Eye (tissue), 1 donor: ENCODE data around the gene CDC42SE1.

Source experiments
- DNase-seq: peaks from one replicate; pipeline ENCODE4 v3.0.0-alpha.2; 2015

Gene CDC42SE1

DNA sequence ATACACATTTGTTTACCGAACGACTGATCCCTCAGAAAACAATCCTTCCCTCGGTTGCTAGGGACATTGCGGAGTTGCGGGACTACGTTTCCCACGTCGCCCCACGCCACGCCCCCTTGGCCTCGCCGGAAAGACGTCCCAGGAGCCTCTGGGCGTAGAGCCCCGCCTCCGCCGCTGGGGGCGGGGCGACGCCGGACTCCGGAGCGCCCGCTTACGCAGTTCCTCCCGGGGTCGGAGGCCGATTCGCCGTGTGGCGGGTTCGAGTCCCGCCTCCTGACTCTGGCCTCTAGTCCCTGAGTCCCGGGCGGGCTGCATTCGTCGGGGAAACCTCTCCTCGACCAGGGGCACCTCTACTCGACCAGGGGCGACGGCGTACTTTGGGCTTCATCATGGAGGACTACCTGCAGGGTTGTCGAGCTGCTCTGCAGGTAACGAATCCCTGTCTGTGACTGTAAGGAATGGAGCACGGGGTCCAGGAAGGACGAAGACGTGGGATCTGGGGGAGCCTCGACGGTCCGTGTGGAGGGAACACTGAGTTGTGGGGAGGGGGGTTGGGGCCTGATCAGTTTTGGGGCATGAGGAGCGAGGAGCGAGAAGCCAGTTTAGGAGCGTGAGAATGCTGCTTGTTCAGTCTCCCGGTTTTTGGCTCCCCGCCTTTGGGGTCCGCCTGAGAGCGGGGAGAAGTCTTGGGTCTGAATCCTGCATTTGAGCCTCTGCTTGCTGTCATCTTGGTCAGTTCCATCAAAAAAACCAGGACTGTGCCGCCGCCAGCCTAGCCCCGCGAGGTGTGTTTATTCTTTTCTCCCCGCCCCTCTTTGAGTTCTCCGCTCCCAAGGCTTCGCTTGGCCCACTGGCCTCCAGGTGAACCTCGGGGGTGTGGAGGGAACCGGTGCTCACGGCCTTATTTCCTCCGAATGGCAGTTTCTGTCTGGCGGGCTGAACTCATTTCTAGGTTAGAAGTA is 50.9 kb downstream of the CDC42SE1 start, which contains the start of gene PRUNE1:
PRUNE1 (plus strand) TSS at position 206 of the 962 bp plus-strand sequence; CDS start at position 390, 184 bp downstream.
- DNase-seq: peak; percentile 98

GRCh38 chr1:151007853-151008243 is 51.6 kb downstream of the CDC42SE1 start:
- DNase-seq: no peak

DNA sequence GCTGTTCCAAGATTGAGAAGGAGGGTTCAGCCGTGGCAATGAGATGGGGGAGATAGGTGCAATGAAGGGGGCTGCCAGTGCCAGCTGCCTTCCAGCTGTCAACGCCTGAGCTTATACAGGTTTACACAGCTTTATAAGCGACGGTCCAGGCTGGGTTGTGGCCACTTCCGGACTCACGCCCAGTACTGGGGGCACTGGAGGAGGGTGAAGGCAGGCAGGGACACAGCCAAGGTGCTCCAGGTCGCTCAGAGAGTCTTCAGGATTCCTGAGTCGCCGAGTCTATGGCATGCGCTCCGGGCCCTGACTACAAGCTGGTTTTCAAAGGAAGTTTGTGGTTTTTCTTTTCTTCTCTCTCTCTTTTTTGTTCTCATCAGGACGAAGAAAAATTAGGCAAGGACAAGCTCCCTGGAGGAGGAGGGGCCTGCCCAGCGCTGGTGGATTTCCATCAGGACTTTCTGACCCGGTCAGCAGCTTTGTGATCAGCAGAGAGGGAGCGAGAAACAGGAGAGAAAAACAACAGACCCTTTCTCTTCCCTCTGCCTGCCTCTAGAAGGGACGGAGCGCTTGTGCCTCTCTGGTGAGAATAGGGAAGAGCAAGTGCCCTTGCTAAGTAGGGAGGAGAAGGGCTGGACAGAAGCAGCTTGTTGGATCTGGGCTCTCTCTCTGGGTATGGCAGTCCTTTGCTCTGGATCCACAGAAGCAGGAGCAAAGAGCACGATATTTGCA is 52.9 kb downstream of the CDC42SE1 start, which contains the start of gene MINDY1:
MINDY1 (minus strand) TSS at position 576 of the 726 bp plus-strand sequence. CDS start 4,285 bp downstream, outside the sequence.
- peak; percentile 93 for DNase-seq

GRCh38 chr1:151005729-151006319 is 53.6 kb downstream of the CDC42SE1 start:
- DNase-seq: peak; percentile 55

GRCh38 chr1:151003180-151003579 is 56.2 kb downstream of the CDC42SE1 start:
- no peak for DNase-seq

- DNase-seq: no peak
Measured at GRCh38 chr1:151002611-151003010, 56.8 kb downstream of the CDC42SE1 start.

DNA sequence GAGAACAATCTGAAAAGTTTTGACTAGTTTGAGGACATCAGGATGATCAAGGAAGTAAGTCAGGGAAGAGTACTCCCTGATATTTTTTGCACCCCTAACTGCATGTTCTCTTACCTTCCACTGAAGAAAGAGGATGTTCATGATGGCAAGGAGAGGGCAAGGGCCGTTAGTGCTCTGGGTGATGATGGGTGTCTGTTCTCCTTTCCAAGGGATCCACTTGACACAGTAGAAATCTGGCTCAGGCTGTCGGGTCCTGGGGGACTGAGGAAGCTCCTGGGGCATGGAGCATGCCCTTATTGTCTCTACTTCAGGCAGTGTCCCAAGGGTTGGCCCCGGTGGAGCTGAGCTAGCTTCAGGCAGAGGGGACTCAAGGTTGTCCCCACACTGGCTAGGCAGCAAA is 57.4 kb downstream of the CDC42SE1 start:
- DNase-seq: no peak

DNA sequence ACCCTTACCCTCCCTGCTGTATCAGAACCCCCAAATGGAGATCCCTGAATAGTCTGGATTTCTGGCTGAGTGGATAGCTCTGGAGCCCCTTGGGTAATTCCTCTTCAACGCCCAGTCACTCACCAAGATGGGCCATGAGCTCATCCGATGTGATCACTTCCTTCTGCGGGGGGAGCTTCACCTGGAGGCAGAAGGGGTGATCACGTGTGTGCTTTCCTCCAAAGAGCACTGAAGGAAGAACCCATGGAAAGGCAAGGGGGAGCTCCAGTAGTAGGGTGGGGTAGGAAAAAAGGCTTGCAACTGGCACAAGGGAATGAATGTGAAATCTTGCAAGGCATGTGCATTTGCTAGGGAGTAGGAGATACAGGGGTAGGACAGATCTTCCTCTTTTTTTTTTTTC is 57.8 kb downstream of the CDC42SE1 start:
- no peak for DNase-seq
